CMK (cell line): ENCODE data around the gene KCNT1.

Source experiments
- DNase-seq: peaks from one replicate; pipeline ENCODE4 v3.0.0-alpha.2; 2010; ENCODE audit warnings: low read depth

Gene KCNT1

DNA sequence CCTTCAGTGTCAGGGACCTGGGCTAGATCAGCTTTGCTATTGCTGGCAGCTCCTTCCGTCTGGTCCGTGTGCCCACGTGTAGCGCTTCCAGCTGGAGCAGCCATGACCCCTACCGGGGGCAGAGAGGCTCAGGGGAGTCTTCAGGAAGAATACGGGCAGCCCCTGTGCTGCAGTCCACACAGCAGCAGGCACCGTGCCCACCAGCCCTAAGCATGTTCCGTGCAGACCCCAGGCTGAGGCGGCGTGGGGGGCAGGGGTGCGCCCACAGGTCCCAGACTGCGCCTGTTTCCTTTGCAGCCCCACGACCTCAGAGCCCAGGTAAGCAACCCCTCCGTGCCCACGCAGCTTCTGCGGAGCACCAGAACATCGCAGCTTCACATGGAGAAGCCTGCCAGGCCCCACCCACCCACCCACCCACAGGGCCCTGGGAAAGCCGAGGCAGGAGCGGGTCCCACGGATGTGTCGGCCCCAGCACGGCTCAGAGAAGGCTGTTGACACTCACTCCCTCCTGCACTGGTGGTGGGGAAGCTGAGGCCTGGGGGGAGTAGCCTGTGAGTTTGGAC is 83.1 kb downstream of the KCNT1 start:
- no peak for DNase-seq

- DNase-seq, result no peak
These were observed 84.2 kb downstream of the KCNT1 start for GRCh38 chr9:135786146-135786690.

DNA sequence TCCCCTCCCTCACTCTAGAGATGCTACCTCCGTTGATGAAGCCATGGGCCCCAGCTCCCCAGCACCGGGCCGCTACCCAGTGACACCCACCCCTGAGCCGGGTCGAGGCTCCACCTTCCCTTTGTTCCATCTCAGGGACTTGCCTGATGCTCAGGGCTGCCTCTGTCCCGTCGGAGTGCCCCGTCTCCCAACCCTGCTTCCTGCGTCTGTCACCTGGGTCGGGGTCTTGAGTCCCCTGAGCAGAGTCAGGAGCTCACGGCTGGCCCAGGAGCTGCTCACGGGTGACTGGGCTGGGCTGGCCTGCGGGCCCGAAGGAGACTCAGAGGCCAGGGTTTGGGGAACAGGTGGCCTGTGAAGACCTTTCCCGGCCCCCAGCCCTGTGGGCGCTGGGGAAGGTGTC is 85.3 kb downstream of the KCNT1 start:
- no peak for DNase-seq

DNA sequence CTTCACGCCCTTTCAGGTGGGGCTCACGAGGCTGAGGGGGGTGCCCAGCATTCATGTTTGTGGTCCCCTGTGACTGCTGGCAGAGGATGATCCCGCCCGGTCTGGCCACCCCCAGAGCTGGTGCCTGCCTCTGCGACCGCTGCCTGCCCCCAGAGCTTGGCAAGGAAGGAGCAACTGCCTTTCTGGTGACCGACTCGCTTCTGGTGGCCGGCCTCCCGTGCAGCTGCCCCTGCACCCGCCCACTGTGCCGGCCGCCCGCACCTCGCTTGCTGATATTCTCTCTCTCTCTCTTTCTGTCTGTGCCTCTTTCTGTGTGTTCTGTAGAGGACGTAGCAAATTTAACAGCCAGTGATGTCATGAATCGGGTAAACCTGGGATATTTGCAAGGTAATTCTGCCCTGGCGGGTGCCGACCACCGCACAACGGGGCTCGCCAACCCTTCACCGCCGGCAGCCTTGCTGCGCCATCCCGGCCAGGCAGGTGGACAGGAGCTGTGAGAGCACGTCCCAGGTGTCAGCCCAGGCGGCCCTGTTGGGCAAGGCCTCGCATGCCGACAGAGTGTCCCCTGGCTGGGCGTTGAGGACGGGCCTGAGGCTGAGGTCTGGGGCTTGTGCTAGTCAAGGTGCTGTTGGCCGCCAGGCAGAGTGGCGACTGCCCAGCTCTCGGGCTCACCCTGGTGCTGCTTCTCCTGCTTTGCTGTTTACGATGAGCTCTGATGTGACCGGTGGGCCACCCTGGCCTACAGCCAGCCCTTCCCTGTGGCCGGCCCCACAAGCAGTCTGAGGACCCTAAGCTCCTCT is 86.0 kb downstream of the KCNT1 start:
- DNase-seq, result no peak

DNA sequence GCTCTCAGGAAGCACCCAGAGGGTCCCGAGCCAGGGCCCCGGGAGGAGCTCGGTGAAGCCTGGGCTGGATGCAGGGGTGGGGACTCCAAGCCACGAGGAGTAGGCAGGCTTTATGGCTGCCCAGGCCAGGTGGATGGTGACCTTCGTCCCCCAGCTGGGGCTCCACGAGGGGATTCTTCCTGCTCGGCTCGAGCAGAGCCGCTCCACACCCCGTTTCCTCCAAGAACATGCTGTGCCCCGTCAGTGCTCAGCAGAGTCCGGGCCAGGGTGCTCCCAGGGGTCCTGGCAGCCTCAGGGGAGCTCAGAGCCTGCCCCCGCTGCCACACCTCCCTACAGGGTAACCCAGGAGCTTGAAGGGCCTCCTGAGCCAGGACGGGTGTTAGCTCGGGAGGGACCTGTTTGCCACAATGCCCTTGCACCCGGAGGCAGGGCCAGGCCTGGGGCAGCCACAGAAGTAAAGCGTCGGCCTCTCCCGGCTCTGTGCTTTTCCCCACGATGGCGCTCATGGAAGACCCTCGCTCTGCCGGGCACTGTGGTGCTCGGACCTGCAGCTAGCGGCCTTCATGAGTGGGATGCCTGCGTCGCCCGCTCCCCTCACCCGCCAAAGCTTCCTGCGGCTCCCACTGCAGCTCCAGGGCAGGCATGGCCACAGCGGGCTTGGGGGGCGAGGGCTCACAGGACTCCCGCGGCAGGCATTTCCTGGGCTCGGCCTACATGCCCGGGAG is 86.8 kb downstream of the KCNT1 start:
- no peak for DNase-seq

DNA sequence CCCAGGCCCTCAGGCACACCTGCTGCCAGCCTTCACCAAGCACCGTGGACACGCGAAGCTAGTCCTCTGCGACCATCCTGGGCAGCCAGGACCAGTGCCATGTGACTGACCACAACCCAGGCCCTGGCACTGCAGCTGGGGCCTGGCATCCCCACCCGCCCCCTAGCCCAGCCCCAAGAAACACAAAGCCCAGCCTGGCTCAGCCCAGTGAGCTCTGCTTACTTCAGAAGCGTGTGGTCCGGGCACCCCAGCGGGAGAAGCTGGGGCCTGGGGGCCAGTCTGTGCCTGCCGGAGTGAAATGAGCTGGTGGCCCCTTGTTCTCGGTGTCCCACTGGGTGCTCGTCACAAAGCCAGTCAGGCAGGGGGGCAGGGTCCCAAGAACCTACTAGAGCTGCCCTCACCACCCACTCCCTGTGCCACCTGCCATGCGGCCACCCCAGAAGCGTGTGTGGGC is 87.9 kb downstream of the KCNT1 start:
- no peak for DNase-seq

DNA sequence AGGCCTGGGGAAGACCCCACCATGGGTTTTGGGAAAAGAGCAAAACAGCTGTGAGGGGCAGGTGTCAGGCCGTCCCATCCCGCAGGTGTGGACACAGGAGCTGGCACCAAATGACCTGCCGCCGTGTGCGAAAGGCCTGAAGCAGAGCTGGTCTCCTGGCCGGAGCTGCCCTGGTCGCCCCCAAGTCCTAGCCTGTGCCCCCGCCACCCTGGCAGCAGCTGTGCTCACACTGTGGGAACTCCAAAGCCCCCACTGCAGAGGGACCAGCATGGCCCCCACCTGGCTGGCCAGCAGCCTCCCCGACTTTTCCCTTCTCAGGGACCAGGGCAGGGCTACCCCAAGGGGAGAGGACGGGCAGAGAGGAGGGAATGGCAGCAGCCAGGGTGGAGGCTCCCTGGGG is 88.4 kb downstream of the KCNT1 start:
- DNase-seq, result no peak

DNA sequence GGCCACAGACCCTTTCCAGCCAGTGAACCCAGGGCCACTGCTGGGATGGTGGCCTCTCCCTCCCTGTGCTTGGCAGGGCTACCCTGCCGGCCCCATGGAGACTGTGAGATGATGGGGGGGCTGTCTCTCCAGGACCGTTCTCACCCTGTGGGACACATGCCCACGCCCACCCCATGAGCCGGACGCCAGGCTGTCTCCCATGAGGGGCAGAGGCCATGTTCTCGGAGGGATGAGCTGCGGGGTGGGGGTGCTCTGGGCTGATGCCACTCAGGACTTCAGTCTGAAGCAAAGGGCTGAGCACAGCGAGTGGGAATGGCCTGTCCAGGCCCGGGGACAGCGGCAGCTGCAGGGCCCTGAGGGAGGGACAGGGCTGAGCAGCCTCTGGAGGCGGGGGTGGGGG is 88.9 kb downstream of the KCNT1 start:
- DNase-seq, result no peak

DNA sequence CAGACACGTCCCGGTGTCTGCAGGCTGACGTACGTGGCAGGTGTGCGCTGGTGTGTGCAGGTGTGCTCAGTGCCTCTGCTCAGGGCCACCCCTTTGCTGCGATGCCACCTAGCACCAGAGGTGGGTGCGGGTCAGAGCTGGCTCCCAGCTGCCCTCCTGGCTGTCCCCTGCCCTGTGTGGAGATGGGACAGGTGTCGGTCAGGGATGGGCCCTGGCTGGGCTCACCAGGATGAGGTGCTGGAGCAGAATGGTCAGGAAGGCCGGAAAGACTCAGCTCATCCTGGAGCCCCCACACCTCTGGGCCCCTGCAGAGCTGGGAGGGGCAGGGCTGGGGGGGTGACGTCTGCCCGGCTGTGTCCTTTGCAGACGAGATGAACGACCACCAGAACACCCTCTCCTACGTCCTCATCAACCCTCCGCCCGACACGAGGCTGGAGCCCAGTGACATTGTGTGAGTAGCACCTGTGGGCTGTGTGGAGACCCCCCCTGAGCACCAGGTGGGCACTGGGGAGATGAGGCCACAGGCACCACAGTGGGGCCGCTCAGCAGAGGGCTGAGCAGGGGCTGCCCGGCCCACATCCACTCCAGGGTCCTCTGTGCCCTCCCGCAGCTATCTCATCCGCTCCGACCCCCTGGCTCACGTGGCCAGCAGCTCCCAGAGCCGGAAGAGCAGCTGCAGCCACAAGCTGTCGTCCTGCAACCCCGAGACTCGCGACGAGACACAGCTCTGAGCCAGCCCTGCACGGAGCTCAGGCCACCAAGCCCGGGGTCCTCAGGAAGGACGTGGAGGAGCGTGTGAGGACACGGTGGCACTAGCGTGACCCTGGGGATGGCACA is 89.7 kb downstream of the KCNT1 start:
- no peak for DNase-seq

DNA sequence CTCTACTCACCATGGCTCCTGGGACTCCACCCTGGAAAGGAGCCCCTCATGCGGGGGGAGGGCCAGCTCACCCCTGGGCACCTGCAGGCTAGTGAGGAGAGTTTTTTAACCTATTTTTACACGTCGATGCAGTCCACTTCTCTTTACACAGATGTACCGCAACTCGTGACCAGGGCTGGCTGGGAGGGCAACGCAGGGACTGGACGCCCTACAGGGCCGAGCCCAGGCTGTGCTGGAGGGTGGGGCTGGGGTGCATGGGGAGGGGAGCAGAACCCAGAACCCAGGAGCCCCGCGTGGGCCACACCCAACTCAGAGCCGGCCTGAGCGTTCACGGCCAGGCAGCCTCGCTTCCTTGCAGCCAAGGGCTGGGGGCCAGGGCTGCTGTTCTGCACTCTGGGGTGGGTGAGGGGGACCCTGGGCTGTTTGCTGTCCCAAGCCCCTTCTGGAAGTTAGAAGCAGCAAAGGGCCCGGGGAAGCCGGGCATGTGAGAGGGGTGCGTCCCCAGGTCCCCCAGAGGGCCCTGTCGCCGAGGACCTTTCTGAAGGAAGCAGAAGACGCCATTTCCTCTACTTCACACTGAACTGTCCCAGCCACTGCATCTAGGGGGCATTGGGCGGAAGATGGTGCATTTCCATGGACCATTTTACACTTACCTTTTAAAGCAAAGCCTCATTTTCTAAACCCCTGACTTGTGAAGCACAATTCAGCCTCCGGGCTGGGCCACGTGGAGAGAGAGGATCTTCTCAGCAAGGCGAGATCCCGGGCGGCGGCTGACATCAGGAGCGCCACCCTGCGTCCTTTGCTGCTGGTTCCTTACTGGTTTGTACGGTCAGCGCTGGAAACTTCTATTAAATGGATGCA is 90.5 kb downstream of the KCNT1 start:
- no peak for DNase-seq

DNA sequence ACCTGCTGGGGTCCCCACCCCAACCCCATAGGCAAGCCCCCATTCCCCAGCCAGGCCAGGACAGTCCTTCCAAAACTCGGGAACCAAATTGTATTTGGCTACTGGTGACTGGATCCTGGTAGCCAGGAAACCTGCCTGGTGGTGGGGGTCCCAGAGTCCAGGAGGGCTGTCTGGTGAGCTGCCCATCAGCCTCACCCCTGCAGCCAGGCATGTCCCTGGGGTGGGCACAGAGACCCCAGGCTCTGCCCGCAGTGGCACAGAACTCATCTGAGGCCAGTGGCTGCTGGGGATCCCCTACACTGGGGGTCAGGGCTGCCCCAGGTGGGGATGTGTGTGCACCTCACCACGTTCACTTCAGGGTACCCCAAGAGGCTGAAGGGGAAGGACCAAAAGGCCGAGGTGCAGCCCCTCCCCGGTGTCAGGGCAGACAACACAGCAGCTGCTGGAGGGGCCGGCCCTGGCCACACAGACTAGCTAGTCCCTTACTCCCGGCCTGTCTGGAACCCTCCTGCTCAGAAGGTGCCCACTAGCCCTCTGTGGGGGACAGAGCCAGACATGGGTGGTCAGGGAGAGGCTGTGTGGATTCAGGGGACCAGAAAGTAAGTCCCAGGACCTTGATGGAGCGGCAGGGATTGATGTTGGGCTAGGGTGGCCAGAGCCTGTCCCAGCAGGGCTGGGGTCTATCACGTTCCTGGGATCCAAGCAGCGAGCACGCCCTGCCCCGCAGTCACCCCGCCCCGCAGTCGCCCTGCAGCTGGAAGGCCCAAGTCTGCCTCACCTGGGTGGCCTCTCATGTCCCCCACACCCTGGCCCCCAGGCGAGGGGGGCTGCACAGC is 91.5 kb downstream of the KCNT1 start:
- DNase-seq, result no peak

- DNase-seq, result no peak
These were observed 92.0 kb downstream of the KCNT1 start for GRCh38 chr9:135794057-135794335.

- DNase-seq, result no peak
These were observed 92.4 kb downstream of the KCNT1 start for GRCh38 chr9:135794361-135794885.

DNA sequence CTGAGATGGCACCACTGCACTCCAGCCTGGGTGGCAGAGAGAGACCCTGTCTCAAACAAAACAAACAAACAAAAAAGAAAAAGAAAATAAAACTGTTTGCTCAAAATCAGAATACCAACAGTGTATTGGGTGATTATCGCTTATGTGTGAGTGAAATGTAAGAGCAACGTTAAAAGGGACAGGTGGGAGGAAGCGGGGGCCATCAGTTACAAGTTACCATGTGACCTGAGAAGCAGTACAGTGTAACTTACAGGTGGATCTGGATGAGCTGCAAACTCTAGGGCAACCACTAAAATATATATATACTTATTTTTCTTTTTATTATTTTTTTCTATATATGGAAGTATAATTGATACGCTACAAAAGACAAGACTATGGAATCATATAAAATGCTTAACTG is 93.4 kb downstream of the KCNT1 start:
- DNase-seq, result no peak

GRCh38 chr9:135796784-135797485 is 95.0 kb downstream of the KCNT1 start:
- DNase-seq, result no peak

DNA sequence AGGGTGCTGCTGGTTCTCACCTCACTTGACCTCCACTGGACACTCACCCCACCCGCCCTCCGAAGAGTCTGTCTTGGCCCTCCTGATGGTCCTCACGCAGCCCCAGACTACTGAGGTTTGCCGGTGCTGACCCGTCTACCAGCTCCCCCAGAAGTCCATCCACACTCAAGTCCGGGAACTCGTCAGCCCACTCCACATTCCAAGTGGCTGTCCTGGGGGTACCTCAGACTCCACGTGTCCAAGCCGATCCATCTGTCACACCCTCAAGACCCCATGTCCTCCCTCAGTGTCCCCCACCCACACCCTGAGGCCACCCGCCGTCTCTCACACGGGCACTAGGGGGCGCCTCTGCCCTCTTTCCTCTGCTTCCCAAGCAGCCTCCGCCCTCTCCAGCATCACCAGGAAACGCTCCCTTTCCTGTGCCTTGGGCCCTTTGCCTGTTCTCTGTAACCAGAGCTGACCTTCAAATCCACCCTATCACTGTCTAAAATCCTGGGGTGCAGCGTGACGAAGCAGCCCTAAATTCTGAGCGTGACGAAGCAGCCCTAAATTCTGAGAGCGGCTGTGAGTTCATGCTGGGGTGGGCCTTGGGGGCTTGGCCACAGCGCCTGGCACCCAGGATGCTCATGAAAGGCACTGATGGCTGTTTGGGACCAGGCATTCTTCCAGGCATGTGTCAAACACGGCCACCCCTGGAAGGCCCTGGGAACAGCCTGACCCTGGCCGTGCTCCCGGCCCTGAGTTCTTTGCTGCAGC is 95.7 kb downstream of the KCNT1 start:
- DNase-seq, result no peak

DNA sequence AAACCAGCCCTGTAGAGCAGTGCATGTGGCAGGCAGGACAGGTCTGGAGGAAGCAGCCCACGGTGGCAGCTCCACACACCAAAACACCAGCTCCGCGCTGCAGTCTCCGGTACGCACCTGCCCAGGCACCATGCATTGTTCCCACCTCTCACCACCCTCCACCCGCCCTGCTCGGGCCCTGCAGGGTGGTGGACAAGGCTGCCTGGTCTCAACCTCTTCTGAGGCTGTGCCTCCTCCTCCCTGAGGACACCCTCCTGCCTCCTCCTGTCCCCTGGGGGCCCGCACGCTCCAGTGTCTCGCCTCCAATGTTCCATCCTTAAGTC is 96.2 kb downstream of the KCNT1 start:
- DNase-seq, result no peak

DNA sequence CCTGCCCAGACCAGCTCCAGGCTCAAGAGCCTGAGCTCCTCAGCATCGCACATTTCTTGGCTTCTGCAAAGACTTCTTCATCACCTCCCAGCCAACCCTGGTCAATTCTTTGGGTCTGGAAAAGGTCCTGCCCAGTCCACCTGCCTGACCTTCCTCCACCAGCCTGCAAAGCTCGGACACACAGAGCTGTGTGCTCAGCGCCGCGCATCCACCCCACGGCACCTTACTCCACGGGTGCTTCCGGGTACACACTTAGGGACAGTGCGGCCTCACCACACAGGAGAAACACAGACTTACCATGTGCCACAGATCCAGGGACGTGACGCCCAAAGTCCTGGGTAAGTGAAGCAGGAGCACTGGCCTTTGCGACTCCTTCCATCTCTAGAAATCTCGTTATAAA is 97.3 kb downstream of the KCNT1 start:
- DNase-seq, result no peak

- DNase-seq, result no peak
These were observed 99.1 kb downstream of the KCNT1 start for GRCh38 chr9:135801070-135801469.
